Bone marrow (tissue), 2 donors: ENCODE measurements around the gene VPS35L.
"Not testable (repeated sequence)": the region's sequence is repeated elsewhere in the genome, so short reads cannot be mapped to it uniquely, and the experiment has no call there.

Experiments used
- DNase-seq, 2 donors: peaks; one replicate each; lab custom pipeline; 2025; lab: John Stamatoyannopoulos, UW

VPS35L gene

GRCh38 chr16:19711643-19712042, 156.1 kb downstream of the VPS35L start:
- DNase-seq, result no peak

- no peak for DNase-seq
These were observed 157.0 kb downstream of the VPS35L start for GRCh38 chr16:19712418-19713058.

GRCh38 chr16:19713697-19714096, 158.2 kb downstream of the VPS35L start:
- no peak for DNase-seq

- DNase-seq, result no peak
These were observed 160.1 kb downstream of the VPS35L start for GRCh38 chr16:19715566-19715965.

- DNase-seq, result no peak
These were observed 160.7 kb downstream of the VPS35L start for GRCh38 chr16:19716183-19716582.

GRCh38 chr16:19716728-19717127, 161.2 kb downstream of the VPS35L start:
- DNase-seq, result not testable (repeated sequence)

- DNase-seq, result no peak
These were observed 161.8 kb downstream of the VPS35L start for GRCh38 chr16:19717314-19717713.

GRCh38 chr16:19717741-19718623, 162.5 kb downstream of the VPS35L start, which contains the start of the genes IQCK and KNOP1:
Gene IQCK, plus strand, starts transcription at chr16:19718271. Its CDS starts 36 bp downstream, at chr16:19718307.
Gene KNOP1, minus strand, starts transcription at chr16:19718227. Its CDS starts 3,192 bp downstream, at chr16:19715035.
- peak; percentile 59 to 61 for DNase-seq

GRCh38 chr16:19718624-19718965, 163.1 kb downstream of the VPS35L start:
- DNase-seq, result no peak

GRCh38 chr16:19722269-19722952, 166.9 kb downstream of the VPS35L start:
- DNase-seq, result no peak

GRCh38 chr16:19722981-19723380, 167.5 kb downstream of the VPS35L start:
- no peak for DNase-seq

GRCh38 chr16:19728636-19728965, 173.1 kb downstream of the VPS35L start:
- no peak for DNase-seq

- no peak for DNase-seq
These were observed 178.0 kb downstream of the VPS35L start for GRCh38 chr16:19733551-19733950.

- no peak for DNase-seq
These were observed 179.8 kb downstream of the VPS35L start for GRCh38 chr16:19735074-19735867.

GRCh38 chr16:19737306-19738038, 182.0 kb downstream of the VPS35L start:
- DNase-seq, result no peak

- no peak for DNase-seq
These were observed 185.9 kb downstream of the VPS35L start for GRCh38 chr16:19741354-19741753.

- DNase-seq, result no peak
These were observed 188.3 kb downstream of the VPS35L start for GRCh38 chr16:19743816-19744159.

- no peak for DNase-seq
These were observed 189.2 kb downstream of the VPS35L start for GRCh38 chr16:19744670-19745069.

- DNase-seq, result no peak
These were observed 189.9 kb downstream of the VPS35L start for GRCh38 chr16:19745286-19746010.

GRCh38 chr16:19746561-19746960, 191.1 kb downstream of the VPS35L start:
- no peak for DNase-seq
